K562 (cell line): ENCODE results near the gene FAM161A. TPM values are rescaled to one million over a fixed set of nuclear protein-coding genes. Genes with fewer than 3 reads are reported as not detected.
A peak's percentile ranks its signal among the peaks of the same experiment; 100 is the strongest.
"Not testable (repeated sequence)": the region's sequence is repeated elsewhere in the genome, so short reads cannot be mapped to it uniquely, and the experiment has no call there.

Source experiments
- ATAC-seq: fragments of 200-7000 bp; cut with Tn5 transposase; 3 replicates; pipeline ENCODE4 v1.9.1; 2020; ENCODE audit warnings: moderate library complexity
- BruUV-seq: library from RNA; stranded (reverse); fragments of 400-500 nt; replicated peaks from 2 replicates; lab custom pipeline; 2021; lab: Mats Ljungman, UMichigan
- CTCF ChIA-PET: fragments of 300-600 bp; formaldehyde crosslinking; extraction: SDS; loops from one replicate; lab custom pipeline; 2021; ENCODE audit warnings: low intra/inter-chr PET ratio; lab: Yijun Ruan, JAX
- POLR2A ChIA-PET: fragments of 300-600, 350-650 bp; sonication (Branson Sonifier 250); formaldehyde crosslinking; extraction: SDS; loops from one replicate; lab custom pipeline; 2021; ENCODE audit warnings: antibody characterized with exemption, inconsistent platforms; lab: Yijun Ruan, JAX
- DNase-seq, 4 experiments: peaks; one replicate each; pipeline versions ENCODE4 v3.0.0 to v3.0.0-alpha.2; 2011 to 2018; ENCODE audit warnings: low spot score in 3 of 4, mixed read lengths in 3 of 4; ENCODE audit errors: extremely low read depth in 1 of 4
- FAIRE-seq: peaks from 2 replicates; lab custom pipeline; 2011; peaks lifted over from hg19 to GRCh38; lab: Jason Lieb, UNC
- H2AFZ ChIP-seq: 2 replicates; pipeline ENCODE4 v1.6.0; 2011; ENCODE audit warnings: low read depth, low read length, control low read depth, inconsistent platforms
- H3K27ac ChIP-seq: fragments of 200-600 bp; 3 replicates; pipeline ENCODE4 v1.8.0; 2011; ENCODE audit warnings: low read depth, mild to moderate bottlenecking, control low read depth, inconsistent platforms, low read length, moderate library complexity, mixed read lengths; ENCODE audit errors: extremely low read depth
- H3K27me3 ChIP-seq, 2 experiments: fragments of 300-600 bp in 1 of 2; 2 replicates in 1 of 2; 3 replicates in 1 of 2; pipeline versions ENCODE4 v1.6.0 to v1.8.0; 2011; ENCODE audit warnings: inconsistent platforms in 2 of 2, low read length in 2 of 2, mild to moderate bottlenecking in 1 of 2, mixed read lengths in 1 of 2, moderate library complexity in 1 of 2; ENCODE audit not compliant: control insufficient read depth in 2 of 2, insufficient read depth in 2 of 2
- H3K36me3 ChIP-seq: fragments of 300-600 bp; 3 replicates; pipeline ENCODE4 v1.8.0; 2011; ENCODE audit warnings: mild to moderate bottlenecking, low read length, inconsistent platforms; ENCODE audit not compliant: control insufficient read depth, insufficient read depth
- H3K4me1 ChIP-seq, 2 experiments: fragments of 200-600 bp in 1 of 2; replicated peaks in 1 of 2; 2 replicates in 1 of 2; 3 replicates in 1 of 2; pipeline versions ENCODE4 v1.5.1 to v1.8.0; 2011; ENCODE audit warnings: inconsistent platforms in 2 of 2, low read length in 2 of 2, mild to moderate bottlenecking in 1 of 2, mixed read lengths in 1 of 2, moderate library complexity in 1 of 2; ENCODE audit not compliant: control insufficient read depth in 2 of 2, insufficient read depth in 2 of 2
- H3K4me2 ChIP-seq: 2 replicates; pipeline ENCODE4 v1.6.1; 2011; ENCODE audit warnings: low read length, control low read depth, inconsistent platforms, mixed read lengths; ENCODE audit not compliant: insufficient read depth
- H3K4me3 ChIP-seq: fragments of 200-600 bp; sonication (generic), shearing (Covaris generic); 2 replicates; pipeline ENCODE4 v1.5.1; 2016; ENCODE audit warnings: control low read depth, inconsistent platforms
- H3K79me2 ChIP-seq: fragments of 200-600 bp; 3 replicates; pipeline ENCODE4 v1.8.0; 2011; ENCODE audit warnings: low read length, inconsistent platforms; ENCODE audit not compliant: control insufficient read depth, insufficient read depth
- H3K9ac ChIP-seq, 2 experiments: 2 replicates each; pipeline versions ENCODE4 v1.6.0 to v1.6.1; 2011; ENCODE audit warnings: low read depth in 2 of 2, low read length in 2 of 2, control low read depth in 1 of 2, inconsistent platforms in 1 of 2, mild to moderate bottlenecking in 1 of 2, mixed read lengths in 1 of 2; ENCODE audit not compliant: insufficient read depth in 1 of 2
- H3K9me1 ChIP-seq: one replicate; pipeline ENCODE4 v1.6.0; 2011; ENCODE audit warnings: inconsistent platforms, mild to moderate bottlenecking, low read length, moderate library complexity; ENCODE audit not compliant: control insufficient read depth, insufficient read depth
- H3K9me3 ChIP-seq: replicated peaks from 2 replicates; pipeline ENCODE4 v1.5.1; 2011; ENCODE audit warnings: low read depth, low read length, inconsistent platforms; ENCODE audit not compliant: control insufficient read depth, insufficient read depth
- H4K20me1 ChIP-seq: replicated peaks from 2 replicates; pipeline ENCODE4 v1.6.1; 2011; ENCODE audit warnings: low read length, inconsistent platforms, mixed read lengths; ENCODE audit not compliant: control insufficient read depth, insufficient read depth
- C11orf30 ChIP-seq: fragments of 450-650 bp; IDR thresholded peaks from 2 replicates; pipeline ENCODE4 v1.6.1; 2016; ENCODE audit warnings: low read depth, mild to moderate bottlenecking
- GATA2 ChIP-seq: sonication (generic); formaldehyde crosslinking; IDR thresholded peaks from 2 replicates; pipeline ENCODE4 v1.4.0; 2020; ENCODE audit warnings: mild to moderate bottlenecking, missing genetic modification reagents
- MAFG ChIP-seq: fragments of 450-650 bp; conservative IDR thresholded peaks from 2 replicates; pipeline ENCODE4 v1.6.1; 2016; ENCODE audit warnings: missing genetic modification characterization, missing compliant biosample characterization
- NFE2 ChIP-seq: IDR thresholded peaks from 2 replicates; pipeline ENCODE4 v1.6.1; 2014; ENCODE audit warnings: antibody characterized with exemption, low read depth
- POLR2AphosphoS5 ChIP-seq: IDR thresholded peaks from 2 replicates; pipeline ENCODE4 v1.6.1; 2011; ENCODE audit warnings: mild to moderate bottlenecking, low read depth, low read length, moderate library complexity; ENCODE audit not compliant: control insufficient read depth, insufficient read depth
- PTBP1 ChIP-seq: fragments of 200-400 bp; formaldehyde crosslinking; IDR thresholded peaks from 2 replicates; pipeline ENCODE4 v1.6.1; 2017; ENCODE audit warnings: low read depth, low read length
- ZNF316 ChIP-seq: fragments of 450-650 bp; IDR thresholded peaks from 2 replicates; pipeline ENCODE4 v1.6.1; 2016
- ZNF384 ChIP-seq: IDR thresholded peaks from 2 replicates; pipeline ENCODE4 v1.6.1; 2012; ENCODE audit warnings: low read depth, low read length, improper control_type of control experiment
- WGBS: fragments of 100-300 bp; shearing (Covaris generic); methylation state at CpG from one replicate; pipeline ENCODE4 v1.1.6; 2016; ENCODE audit warnings: low coverage, mixed read lengths; ENCODE audit not compliant: insufficient coverage; ENCODE audit errors: missing lambda C conversion rate; 5-methylcytosine and 5-hydroxymethylcytosine counted together
- in situ Hi-C: fragments of 300-500 bp; cut with MboI; formaldehyde crosslinking; loops from 4 replicates; pipeline ENCODE4 v1.15.0; 2018; ENCODE audit warnings: inconsistent platforms, mixed read lengths
- intact Hi-C: fragments of 100-400 bp; cut with micrococcal nuclease; formaldehyde crosslinking; loops from 2 replicates; pipeline ENCODE4 v1.14.2; 2022
- polyA plus RNA-seq, 8 experiments: library from polyadenylated mRNA; depleted of rRNA in 4 of 8; stranded (reverse) in 5 of 8; unstranded in 3 of 8; fragments of >200 nt; fragmentation: Nextera tagmentation in 2 of 8; fragmentation: Illumina TruSeq in 1 of 8; extraction: Ambion mirVana in 2 of 8; extraction: Trizol in 1 of 8; gene quantifications; 2 replicates each; pipeline versions ENCODE4 v1.2.1 to v1.2.3, GENCODE V29; 2011 to 2014; ENCODE audit warnings: inconsistent platforms in 1 of 8, missing spikeins in 1 of 8
- total RNA-seq, 7 experiments: library from RNA; depleted of rRNA in 6 of 7; stranded (reverse); fragments of >200 nt in 6 of 7; fragmentation: Illumina TruSeq in 2 of 7; extraction: Trizol in 2 of 7; gene quantifications; 2 replicates each; pipeline versions ENCODE4 v1.2.1 to v1.2.3, GENCODE V29; 2011 to 2021; ENCODE audit warnings: low replicate concordance in 1 of 7

Gene FAM161A
- total and polyA plus RNA-seq, 9 of the 15 experiments (the other 6 are each of a cell fraction or from before 2014, with no cell fraction given), result 0.27 to 1.4 (median 0.80) TPM

DNA sequence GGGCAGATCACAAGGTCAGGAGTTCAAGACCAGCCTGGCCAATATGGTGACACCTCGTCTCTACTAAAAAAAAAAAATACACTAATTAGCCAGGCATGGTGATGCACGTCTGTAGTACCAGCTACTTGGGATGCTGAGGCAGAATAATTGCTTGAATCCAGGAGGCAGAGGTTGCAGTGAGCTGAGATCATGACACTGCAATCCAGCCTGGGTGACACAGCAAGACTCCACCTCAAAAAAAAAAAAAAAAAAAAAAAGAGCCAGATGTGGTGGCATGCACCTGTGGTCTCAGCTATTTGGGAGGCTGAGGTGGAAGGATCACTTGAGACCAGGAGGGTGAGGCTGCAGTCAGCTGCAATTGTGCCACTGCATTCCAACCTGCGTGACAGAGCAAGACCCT lies 40.5 kb downstream of the FAM161A start:
- FAIRE-seq, POLR2A ChIA-PET, H3K27ac ChIP-seq, intact Hi-C loops, H4K20me1 ChIP-seq, H3K4me1 ChIP-seq, H3K4me2 ChIP-seq, H3K9me3 ChIP-seq, CTCF ChIA-PET, ATAC-seq, DNase-seq, in situ Hi-C loops, H3K4me3 ChIP-seq, H2AFZ ChIP-seq, H3K9ac ChIP-seq, H3K79me2 ChIP-seq, H3K9me1 ChIP-seq, H3K36me3 ChIP-seq, BruUV-seq: not testable (repeated sequence)
- TF ChIP-seq MAFG (tag) (0 out of 2 replicates have a peak, but pooled peaks have one; percentile 31), C11orf30 (peak; percentile 58; the same call in 1 of the 2 replicates), NFE2 (peak; percentile 57), ZNF316 (peak; percentile 80), ZNF384 (peak; percentile 81)
- 4% methylated on average over 2 of the region's 3 CpGs for WGBS
- H3K27me3 ChIP-seq, result peaks cover 21 to 35% of the 10 kb centered on the region in 2 experiments

- intact Hi-C loops (no loop called here), in situ Hi-C loops (no loop called here)
- ChIA-PET POLR2A (no interaction called here), CTCF (no interaction called here)
- no peak overlapping the region for H3K4me2 ChIP-seq
- H3K36me3 ChIP-seq, result no peaks in the 10 kb centered on the region
- no TSS peak for BruUV-seq
- no peak for DNase-seq
- H3K9ac ChIP-seq, result no peak overlapping the region
- ATAC-seq, result peak; percentile 25; the same call in 1 of the 3 replicates
- H3K9me1 ChIP-seq, result no peaks in the 10 kb centered on the region
- 0 out of 2 replicates have a peak overlapping the region, but pooled peaks have one; percentile 23 for H2AFZ ChIP-seq
- 0% methylated on average over 3 of the region's 3 CpGs for WGBS
- no peak for TF ChIP-seq POLR2AphosphoS5
- TF ChIP-seq GATA2 (CRISPR knock-in tag), result no peak
- no peak for TF ChIP-seq PTBP1
- TF ChIP-seq, all 486 proteins: peak for 0
- no peaks in the 10 kb centered on the region for H3K9me3 ChIP-seq
- H3K4me1 ChIP-seq, result no peaks in the 10 kb centered on the region; a peak in 1 of 5 replicates
- no peak overlapping the region for H3K27ac ChIP-seq
- H3K4me3 ChIP-seq, result no peak overlapping the region
- H3K27me3 ChIP-seq, result peaks cover 12 to 33% of the 10 kb centered on the region in 2 experiments
- no peaks in the 10 kb centered on the region for H3K79me2 ChIP-seq
- no peak for FAIRE-seq
- no peaks in the 10 kb centered on the region for H4K20me1 ChIP-seq
These were observed 42.0 kb downstream of the FAM161A start for GRCh38 chr2:61811821-61812220.
